Natural killer cell treated with Interleukin-12 subunit alpha and Interleukin-12 subunit beta and Interleukin-15 and Interleukin-18, amount 100 ng/mL, for 72 hours (primary cell): ENCODE results near the gene DENND1C. TPM values are rescaled to one million over a fixed set of nuclear protein-coding genes. Genes with fewer than 3 reads are reported as not detected.
"Not testable (repeated sequence)": the region's sequence is repeated elsewhere in the genome, so short reads cannot be mapped to it uniquely, and the experiment has no call there.

Experiments
- ATAC-seq, 2 donors: fragments of 150-1000 bp; cut with Tn5 transposase in 1 of 2; sonication (Bioruptor Pico), chemical (Tn5 transposase) in 1 of 2; 2 replicates each; pipeline ENCODE4 v1.10.0; 2021
- DNase-seq: peaks from one replicate; pipeline ENCODE4 v3.0.0; 2022; ENCODE audit warnings: low spot score
- H3K27ac Mint-ChIP-seq, 2 donors: 1 replicate in 1 of 2; 2 replicates in 1 of 2; pipeline ENCODE4 v1.8.0; 2022; ENCODE audit warnings: mixed read lengths in 2 of 2, mild to moderate bottlenecking in 1 of 2, moderate library complexity in 1 of 2
- H3K27me3 Mint-ChIP-seq, 2 donors: 1 replicate in 1 of 2; 2 replicates in 1 of 2; pipeline ENCODE4 v1.8.0; 2022; ENCODE audit warnings: mixed read lengths in 2 of 2
- H3K36me3 Mint-ChIP-seq: one replicate; pipeline ENCODE4 v1.8.0; 2022; ENCODE audit warnings: mixed read lengths
- H3K4me1 Mint-ChIP-seq, 2 donors: 1 replicate in 1 of 2; 2 replicates in 1 of 2; pipeline ENCODE4 v1.8.0; 2022; ENCODE audit warnings: low read depth in 2 of 2, mixed read lengths in 2 of 2, mild to moderate bottlenecking in 1 of 2
- H3K4me3 Mint-ChIP-seq: one replicate; pipeline ENCODE4 v1.8.0; 2022; ENCODE audit warnings: mixed read lengths
- H3K9me3 Mint-ChIP-seq: 2 replicates; pipeline ENCODE4 v1.8.0; 2022; ENCODE audit warnings: mixed read lengths
- total RNA-seq, 2 donors: library from RNA; stranded (reverse); gene quantifications; one replicate each; pipeline ENCODE4 v1.2.3, GENCODE V29; 2022

DENND1C gene
- total RNA-seq, 2 donors from 2014 or later = 73.6 to 131 TPM

DNA sequence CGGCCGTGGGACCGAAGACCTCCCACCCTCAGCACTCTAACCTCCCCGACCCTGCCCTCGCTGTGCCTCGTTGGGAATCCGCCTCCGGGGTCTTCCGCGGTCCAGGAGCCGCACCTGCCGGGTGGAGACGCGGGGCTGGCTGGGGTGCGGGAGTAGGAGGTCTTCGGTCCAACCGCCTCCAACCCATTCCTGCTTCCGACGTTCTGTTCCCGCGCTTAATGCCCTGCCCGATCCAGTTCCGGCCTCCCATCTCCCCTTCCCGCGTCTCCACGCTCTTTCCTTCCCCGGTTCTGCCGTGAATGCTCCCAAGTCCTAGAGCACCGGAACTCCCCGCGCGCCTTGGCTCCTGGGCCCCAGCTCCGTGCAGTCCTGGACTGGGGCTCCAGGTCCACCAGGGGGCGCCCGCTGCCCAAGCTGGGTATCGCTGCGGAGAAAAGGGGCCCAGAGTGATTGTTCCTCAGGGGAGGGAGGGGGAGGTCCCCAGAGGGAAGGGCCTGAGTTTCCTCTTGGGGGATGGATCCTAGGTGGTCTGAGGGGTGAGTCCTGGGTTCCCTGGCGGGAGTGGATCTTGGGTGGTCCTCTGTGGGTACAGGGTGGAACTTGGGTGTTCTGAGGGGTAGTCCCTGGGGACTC, 35.2 kb upstream of the DENND1C start:
- Mint-ChIP-seq H3K4me3 (peak overlapping the region; percentile 94), H3K27ac (peak overlapping the region; percentile 52 to 82), H3K36me3 (no peaks in the 10 kb centered on the region), H3K9me3 (no peaks in the 10 kb centered on the region), H3K4me1 (peaks cover 31 to 39% of the 10 kb centered on the region in 2 donors), H3K27me3 (no peaks in the 10 kb centered on the region)
- DNase-seq (peak; percentile 93), ATAC-seq (peak; percentile 88 to 89)

DNA sequence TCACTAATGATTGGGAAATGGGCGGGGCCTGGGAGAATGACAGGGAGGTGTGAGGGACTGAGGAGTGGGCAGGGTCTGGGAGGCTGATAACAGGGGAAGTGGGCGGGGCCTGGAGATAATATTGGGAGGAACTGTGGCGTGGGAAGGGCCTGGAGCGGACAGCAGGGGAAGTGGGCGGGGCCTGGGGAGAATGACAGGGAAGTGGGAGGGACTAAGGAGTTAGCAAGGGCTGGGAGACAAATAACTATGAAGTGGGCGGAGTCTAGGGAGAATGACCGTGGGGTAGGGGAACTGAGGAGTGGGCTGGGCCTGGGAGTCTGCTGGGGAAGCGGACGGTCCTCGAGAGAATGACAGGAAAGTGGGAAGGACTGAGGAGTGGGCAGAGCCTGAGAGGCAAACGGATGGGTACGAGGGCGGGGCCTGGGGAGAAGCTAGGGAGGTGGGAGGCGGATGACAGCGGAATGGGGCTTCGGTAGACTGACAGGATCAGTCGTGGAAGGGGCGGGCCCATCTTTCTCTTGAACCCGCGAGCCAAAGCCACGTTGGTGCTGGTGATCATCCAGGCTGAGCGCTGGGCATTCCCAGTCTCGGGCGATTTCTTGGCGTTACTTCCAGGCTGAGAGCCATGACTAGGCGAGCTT, 34.6 kb upstream of the DENND1C start:
- Mint-ChIP-seq H3K9me3 (no peaks in the 10 kb centered on the region), H3K4me3 (peak overlapping the region; percentile 94), H3K27ac (peak overlapping the region; percentile 52 to 79), H3K36me3 (no peaks in the 10 kb centered on the region), H3K27me3 (no peaks in the 10 kb centered on the region), H3K4me1 (peaks cover 30 to 38% of the 10 kb centered on the region in 2 donors)
- ATAC-seq = peak; percentile 82 to 88
- DNase-seq = peak; percentile 87

DNA sequence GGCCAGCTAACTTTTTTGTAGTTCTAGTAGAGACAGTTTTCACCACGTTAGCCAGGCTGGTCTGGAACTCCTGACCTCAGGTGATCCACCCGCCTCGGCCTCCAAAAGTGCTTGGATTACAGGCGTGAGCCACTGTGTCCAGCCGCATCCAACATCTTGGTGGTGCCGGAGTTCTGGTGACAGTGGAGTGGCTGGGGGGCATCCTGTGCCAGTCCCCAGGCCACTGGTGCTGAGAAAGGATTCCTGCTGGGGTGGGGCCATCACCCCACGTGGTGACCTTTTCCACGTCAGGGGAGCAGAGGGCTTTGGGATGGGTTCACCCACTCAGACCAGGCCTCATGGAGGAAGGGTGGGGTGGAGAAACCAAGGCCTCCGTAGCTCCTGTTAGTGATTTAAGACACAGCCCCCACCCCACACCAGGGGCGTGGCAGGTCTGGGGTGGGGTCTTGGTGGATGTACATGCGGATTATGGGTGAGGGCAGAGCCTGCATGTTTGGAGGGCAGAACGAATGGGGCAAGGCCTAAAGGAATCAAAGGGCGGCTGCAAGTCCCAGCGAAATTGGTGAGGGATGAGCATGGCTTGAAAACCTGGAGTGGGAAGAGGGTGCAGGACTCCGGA, 33.4 kb upstream of the DENND1C start:
- Mint-ChIP-seq H3K4me1 (peaks cover 30 to 35% of the 10 kb centered on the region in 2 donors), H3K27me3 (no peaks in the 10 kb centered on the region), H3K36me3 (no peaks in the 10 kb centered on the region), H3K4me3 (peak overlapping the region; percentile 94), H3K9me3 (no peaks in the 10 kb centered on the region), H3K27ac (peak overlapping the region in 1 of 2 donors; percentile 52)
- no peak for DNase-seq
- ATAC-seq = no peak

DNA sequence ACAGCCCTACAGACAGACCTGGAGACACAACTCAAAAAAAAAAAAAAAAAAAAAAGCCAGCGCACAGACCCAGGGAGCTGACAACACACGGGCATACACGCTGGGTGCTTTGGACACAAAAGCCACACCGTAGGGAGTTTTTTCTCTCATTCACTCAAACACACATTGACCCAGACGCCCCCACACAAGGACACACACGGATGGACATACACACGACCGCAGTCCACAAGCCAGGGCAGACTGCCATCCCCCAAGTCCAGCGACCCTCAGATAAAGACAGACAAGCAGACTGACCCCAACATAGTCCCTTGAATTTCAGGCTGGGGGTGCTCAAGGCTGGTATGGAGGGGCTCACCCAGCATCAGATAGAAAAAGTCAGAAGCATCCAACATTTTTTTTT, 32.5 kb upstream of the DENND1C start:
- Mint-ChIP-seq H3K4me1 (peaks cover 28 to 30% of the 10 kb centered on the region in 2 donors), H3K36me3 (no peaks in the 10 kb centered on the region), H3K27ac (no peak overlapping the region), H3K27me3 (no peaks in the 10 kb centered on the region), H3K9me3 (no peaks in the 10 kb centered on the region), H3K4me3 (no peak overlapping the region)
- no peak for DNase-seq
- no peak for ATAC-seq

DNA sequence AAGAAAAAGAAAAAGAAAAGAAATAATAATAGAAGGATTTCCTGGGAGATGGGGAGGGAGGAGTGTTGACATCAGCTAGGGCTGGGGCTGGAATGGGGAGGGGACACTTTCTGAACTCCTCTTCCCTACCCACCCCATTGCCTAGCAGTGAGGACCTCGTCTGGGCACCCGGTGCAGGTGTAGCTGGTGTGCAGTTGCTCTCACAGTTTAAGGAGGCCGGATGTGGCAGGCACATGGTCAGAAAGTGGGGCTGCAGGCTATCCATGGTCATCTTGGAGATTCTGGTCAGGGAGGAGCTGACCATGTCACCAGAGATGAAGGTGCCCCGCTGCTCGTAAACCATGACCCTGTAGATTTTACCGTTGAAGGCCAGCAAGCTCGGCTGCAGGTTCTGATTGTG, 29.0 kb upstream of the DENND1C start:
- Mint-ChIP-seq H3K4me3 (no peak overlapping the region), H3K27ac (no peak overlapping the region), H3K27me3 (no peaks in the 10 kb centered on the region), H3K9me3 (no peaks in the 10 kb centered on the region), H3K36me3 (no peaks in the 10 kb centered on the region), H3K4me1 (peaks cover 0 to 3% of the 10 kb centered on the region in 2 donors)
- ATAC-seq (no peak), DNase-seq (no peak)

DNA sequence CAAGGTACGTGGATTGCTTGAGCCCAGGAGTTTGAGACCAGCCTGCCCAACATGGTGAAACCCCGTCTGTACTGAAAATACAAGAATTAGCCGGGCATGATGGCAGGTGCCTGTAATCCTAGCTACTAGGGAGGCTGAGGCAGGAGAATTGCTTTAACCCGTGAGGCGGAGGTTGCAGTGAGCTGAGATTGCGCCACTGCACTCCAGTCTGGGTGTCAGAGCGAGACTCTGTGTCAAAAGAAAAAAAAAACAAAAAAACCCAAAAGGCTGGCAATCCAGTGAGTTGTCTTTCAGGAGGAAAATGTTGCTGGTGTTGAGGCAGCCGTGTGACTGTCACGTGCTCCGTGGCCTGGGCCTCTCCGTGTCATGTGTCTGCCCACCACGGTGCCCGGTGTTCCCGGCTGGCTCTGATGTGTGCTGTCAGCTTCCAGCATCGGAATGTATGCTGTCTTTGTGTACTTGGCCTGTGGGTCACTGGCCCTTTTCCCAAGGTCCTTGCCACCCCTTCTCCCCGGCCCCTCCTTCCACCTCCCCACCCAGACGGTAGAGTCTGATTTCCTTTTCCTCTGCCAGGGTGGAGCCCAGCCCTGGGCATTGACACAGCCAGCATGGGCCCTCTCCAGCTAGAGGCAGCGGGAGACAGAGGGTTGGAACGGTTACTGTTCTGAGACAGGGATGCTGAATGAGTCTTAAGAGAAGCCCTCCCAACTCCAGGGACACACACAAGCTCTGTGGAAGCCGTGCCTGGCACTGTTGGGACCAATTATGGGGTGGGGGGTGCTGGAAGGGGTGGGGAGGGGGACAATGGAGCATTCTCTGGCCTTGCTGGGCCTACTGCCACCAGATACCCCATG, 27.8 kb upstream of the DENND1C start:
- Mint-ChIP-seq H3K4me1 (peaks cover 4 to 8% of the 10 kb centered on the region in 2 donors), H3K27ac (no peak overlapping the region), H3K27me3 (no peaks in the 10 kb centered on the region), H3K36me3 (no peaks in the 10 kb centered on the region), H3K4me3 (no peak overlapping the region), H3K9me3 (no peaks in the 10 kb centered on the region)
- no peak for DNase-seq
- ATAC-seq = no peak

DNA sequence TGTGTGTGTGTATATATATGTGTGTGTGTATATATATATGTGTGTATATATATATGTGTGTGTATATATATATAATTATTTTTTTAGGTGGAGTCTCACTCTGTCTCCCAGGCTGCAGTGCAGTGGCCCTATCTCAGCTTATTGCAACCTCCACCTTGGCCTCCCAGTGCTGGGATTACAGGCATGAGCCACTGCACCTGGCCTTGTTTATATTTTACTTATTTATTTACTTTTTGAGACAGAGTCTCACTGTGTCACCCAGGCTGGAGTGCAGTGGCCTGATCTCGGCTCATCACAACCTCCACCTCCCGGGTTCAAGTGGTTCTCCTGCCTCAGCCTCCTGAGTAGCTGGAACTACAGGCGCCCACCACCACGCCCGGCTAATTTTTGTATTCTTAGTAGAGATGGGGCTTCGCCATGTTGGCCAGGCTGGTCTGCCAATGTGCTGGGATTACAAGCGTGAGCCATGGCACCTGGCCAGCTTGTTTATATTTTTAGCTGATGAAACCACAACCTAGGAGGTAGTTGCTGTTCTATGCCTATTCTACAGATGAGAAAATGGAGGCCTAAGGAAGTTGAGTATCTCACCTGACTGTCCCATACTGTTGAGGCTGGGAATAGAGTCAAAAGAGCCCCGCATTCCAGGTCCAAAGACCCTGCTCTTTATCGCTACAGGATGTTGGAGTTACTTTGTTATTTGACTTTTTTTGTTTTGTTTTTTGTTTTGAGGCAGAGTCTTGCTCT, 26.6 kb upstream of the DENND1C start:
- not testable (repeated sequence) for ATAC-seq, H3K27me3 Mint-ChIP-seq, H3K9me3 Mint-ChIP-seq, H3K4me3 Mint-ChIP-seq, H3K4me1 Mint-ChIP-seq, DNase-seq, H3K27ac Mint-ChIP-seq, H3K36me3 Mint-ChIP-seq

DNA sequence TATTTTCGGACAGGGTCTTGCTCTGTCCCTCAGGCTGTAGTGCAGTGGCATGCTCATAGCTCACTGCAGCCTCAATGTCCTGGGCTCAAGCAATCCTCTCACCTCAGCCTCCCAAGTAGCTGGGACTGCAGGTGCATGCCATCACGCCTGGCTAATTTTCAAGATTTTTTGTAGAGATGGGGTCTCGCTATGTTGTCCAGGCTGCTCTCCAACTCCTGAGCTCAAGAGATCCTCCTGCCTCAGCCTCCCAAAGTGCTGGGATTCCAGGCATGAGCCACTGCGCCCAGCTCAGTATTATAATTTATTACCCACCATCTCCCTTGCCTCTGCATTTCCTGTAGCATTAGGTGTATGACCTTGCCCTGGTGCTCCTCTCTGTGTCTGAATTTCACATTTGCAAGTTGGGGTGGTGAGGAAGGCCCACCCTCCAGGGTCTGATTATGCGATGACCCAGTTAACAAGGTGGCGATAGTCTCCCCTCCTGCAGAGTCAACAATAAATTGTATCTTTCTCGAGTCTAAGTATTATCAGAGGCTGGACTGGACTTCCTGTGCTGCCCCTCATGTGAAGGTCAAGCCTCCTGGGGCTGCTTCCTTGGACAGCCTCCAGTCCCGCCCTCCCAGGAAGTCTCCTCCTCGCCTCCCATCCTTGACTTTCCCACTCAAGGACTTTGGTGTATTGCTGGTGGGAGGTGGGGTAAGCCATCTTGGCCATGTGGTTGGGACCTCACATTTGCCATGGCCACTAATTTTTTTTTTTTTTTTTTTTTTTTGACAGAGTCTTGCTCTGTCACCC, 22.0 kb upstream of the DENND1C start:
- peaks cover 4 to 11% of the 10 kb centered on the region in 2 donors for H3K4me1 Mint-ChIP-seq
- H3K27me3 Mint-ChIP-seq = peaks cover 0 to 5% of the 10 kb centered on the region in 2 donors
- H3K9me3 Mint-ChIP-seq = no peaks in the 10 kb centered on the region
- no peak overlapping the region for H3K27ac Mint-ChIP-seq
- peak overlapping the region; percentile 30 for H3K4me3 Mint-ChIP-seq
- ATAC-seq (no peak), DNase-seq (no peak)
- no peaks in the 10 kb centered on the region for H3K36me3 Mint-ChIP-seq

DNA sequence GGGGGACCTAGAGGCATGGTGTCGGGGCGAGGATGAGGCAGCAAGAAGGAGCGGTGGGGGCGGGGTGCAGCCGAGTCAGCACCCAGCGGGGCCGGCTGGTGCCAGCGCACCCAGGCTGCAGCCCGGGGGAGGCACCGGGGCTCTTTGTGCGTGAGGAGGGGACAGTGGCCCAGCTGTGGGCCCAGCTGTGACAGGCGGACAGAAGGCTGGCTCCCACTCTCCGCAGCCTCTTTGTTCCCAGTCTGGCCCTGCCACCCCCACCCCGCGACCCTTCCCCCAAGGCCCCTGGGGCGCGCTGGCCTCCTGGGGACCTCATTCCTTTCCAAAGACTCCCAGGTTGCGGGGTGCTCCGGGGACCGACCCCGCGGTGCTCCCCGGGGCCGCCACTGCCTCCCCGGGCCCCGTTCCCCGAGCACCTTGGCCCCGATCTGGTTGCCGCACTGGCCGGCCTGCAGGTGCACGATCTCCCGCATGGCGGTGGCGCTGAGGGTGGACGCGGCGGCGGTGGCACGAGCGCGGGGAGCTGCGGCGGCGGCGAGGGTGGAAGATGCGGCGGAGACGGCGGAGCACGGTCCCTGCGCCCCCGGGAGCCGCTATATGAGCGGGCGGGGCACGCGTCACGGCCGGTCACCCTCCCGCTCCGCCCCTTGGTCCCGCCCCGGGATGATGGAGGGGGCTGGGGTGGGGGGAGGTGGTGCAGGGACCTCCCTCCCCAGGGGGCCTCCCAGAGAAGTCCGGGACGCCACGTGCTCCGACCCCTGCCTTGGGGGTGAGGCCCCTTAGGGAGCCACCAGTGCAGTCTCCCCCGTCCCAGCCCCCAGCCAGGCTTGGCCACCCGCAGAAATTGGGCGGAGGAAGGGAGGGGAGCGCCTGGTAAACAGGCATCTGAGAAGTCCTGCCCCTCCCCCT, 20.4 kb upstream of the DENND1C start, which contains the start of gene TUBB4A:
Gene TUBB4A, minus strand, starts transcription at position 570 of the 909 bp plus-strand sequence. Its CDS starts 97 bp downstream, at position 473.
- ATAC-seq = peak; percentile 72 to 74
- H3K9me3 Mint-ChIP-seq = no peaks in the 10 kb centered on the region
- H3K36me3 Mint-ChIP-seq = no peaks in the 10 kb centered on the region
- no peak for DNase-seq
- H3K4me1 Mint-ChIP-seq = peaks cover 4 to 11% of the 10 kb centered on the region in 2 donors
- H3K27ac Mint-ChIP-seq = no peak within 1 kb of the TSS
- peak within 1 kb of the TSS; percentile 45 for H3K4me3 Mint-ChIP-seq
- H3K27me3 Mint-ChIP-seq = peaks cover 0 to 5% of the 10 kb centered on the region in 2 donors

DNA sequence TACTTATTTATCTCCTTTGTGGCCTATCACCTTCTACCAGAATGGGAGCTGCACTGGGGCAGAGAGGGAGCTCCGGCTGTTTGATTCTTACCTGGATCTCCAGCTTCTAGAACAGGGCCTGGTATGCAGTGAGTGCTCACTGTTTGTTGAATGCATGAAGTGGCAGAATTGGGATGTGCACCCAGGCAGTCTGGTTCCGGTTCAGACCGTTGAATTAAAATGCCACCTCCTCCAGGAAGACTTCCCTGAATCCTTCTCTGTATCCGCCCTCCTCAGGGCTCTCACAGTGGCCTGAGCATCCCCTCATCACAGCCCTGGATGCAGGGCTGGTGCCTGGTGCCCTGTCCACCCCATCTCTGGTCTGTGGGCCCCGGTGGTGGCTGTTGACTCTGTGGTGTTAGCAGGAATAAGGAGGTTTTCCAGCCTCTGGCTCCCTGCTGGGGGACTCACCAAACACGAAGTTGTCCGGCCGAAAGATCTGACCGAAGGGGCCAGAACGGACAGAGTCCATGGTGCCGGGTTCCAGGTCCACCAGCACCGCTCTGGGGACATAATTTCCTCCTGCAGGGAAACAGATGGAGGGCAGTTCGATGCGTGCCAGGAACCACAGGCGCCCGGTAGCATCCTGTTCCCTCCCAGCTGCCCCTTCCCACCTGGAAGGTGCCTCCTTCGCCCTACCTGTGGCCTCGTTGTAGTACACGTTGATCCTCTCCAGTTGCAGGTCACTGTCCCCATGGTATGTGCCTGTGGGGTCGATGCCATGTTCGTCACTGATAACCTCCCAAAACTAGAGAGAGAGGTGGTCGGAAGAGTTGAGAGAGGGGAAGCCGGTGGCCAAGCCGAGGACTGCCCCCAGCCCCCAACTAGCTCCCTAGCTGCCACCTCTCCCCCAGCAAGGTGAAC, 19.5 kb upstream of the DENND1C start:
- Mint-ChIP-seq H3K4me1 (peaks cover 4 to 11% of the 10 kb centered on the region in 2 donors), H3K4me3 (peak overlapping the region; percentile 38), H3K27me3 (peaks cover 0 to 5% of the 10 kb centered on the region in 2 donors), H3K36me3 (no peaks in the 10 kb centered on the region), H3K27ac (no peak overlapping the region), H3K9me3 (no peaks in the 10 kb centered on the region)
- no peak for ATAC-seq
- no peak for DNase-seq
